Fibroblast of lung (primary cell): Measurements from ENCODE around the gene P3H4. TPM values are rescaled to one million over a fixed set of nuclear protein-coding genes. Genes with fewer than 3 reads are reported as not detected.

Source experiments
- DNase-seq, 2 donors: peaks; one replicate each; pipeline versions ENCODE4 v3.0.0 to v3.0.0-alpha.2; 2010; ENCODE audit warnings: low read depth in 2 of 2
- H2AFZ ChIP-seq: 2 replicates; pipeline ENCODE4 v1.5.1; 2012; ENCODE audit warnings: low read length, control low read depth, inconsistent platforms
- H3K27ac ChIP-seq: 2 replicates; pipeline ENCODE4 v1.5.1; 2011; ENCODE audit warnings: low read length, control low read depth; ENCODE audit not compliant: insufficient read depth
- H3K27me3 ChIP-seq: 2 replicates; pipeline ENCODE4 v1.5.1; 2011; ENCODE audit warnings: mild to moderate bottlenecking, low read length; ENCODE audit not compliant: control insufficient read depth, insufficient read depth
- H3K36me3 ChIP-seq: 2 replicates; pipeline ENCODE4 v1.5.1; 2011; ENCODE audit warnings: low read length; ENCODE audit not compliant: control insufficient read depth, insufficient read depth
- H3K4me1 ChIP-seq: 2 replicates; pipeline ENCODE4 v1.5.1; 2011; ENCODE audit warnings: low read length; ENCODE audit not compliant: control insufficient read depth, insufficient read depth; ENCODE audit errors: extremely low read depth
- H3K4me2 ChIP-seq: 2 replicates; pipeline ENCODE4 v1.5.1; 2011; ENCODE audit warnings: low read length, control low read depth; ENCODE audit not compliant: insufficient read depth; ENCODE audit errors: extremely low read depth
- H3K4me3 ChIP-seq, 4 experiments: fragments of 200-600 bp in 1 of 4; sonication (generic) in 1 of 4; replicated peaks in 1 of 4; 2 replicates each; pipeline ENCODE4 v1.5.1; 2011 to 2016; ENCODE audit warnings: low read length in 4 of 4, low read depth in 3 of 4, mild to moderate bottlenecking in 3 of 4, control low read depth in 2 of 4, inconsistent platforms in 1 of 4, mixed read lengths in 1 of 4; ENCODE audit not compliant: insufficient read depth in 1 of 4; ENCODE audit errors: control extremely low read depth in 1 of 4
- H3K79me2 ChIP-seq: 2 replicates; pipeline ENCODE4 v1.5.1; 2012; ENCODE audit warnings: mild to moderate bottlenecking, low read length, inconsistent platforms; ENCODE audit not compliant: control insufficient read depth, insufficient read depth
- H3K9ac ChIP-seq: 2 replicates; pipeline ENCODE4 v1.5.1; 2011; ENCODE audit warnings: mild to moderate bottlenecking, low read length, control low read depth; ENCODE audit not compliant: insufficient read depth
- H3K9me3 ChIP-seq: 2 replicates; pipeline ENCODE4 v1.5.1; 2012; ENCODE audit warnings: low read depth, low read length; ENCODE audit not compliant: control insufficient read depth, insufficient read depth
- H4K20me1 ChIP-seq: 2 replicates; pipeline ENCODE4 v1.5.1; 2011; ENCODE audit warnings: low read length; ENCODE audit not compliant: control insufficient read depth, insufficient read depth; ENCODE audit errors: extremely low read depth
- CTCF ChIP-seq, 2 donors: IDR thresholded peaks in 1 of 2; conservative IDR thresholded peaks in 1 of 2; 1 replicate in 1 of 2; 2 replicates in 1 of 2; pipeline ENCODE4 v1.5.1; 2011 to 2012; ENCODE audit warnings: low read length in 2 of 2, control low read depth in 1 of 2, inconsistent platforms in 1 of 2, low read depth in 1 of 2, mild to moderate bottlenecking in 1 of 2
- EZH2 ChIP-seq: IDR thresholded peaks from 2 replicates; pipeline ENCODE4 v1.5.1; 2012; ENCODE audit warnings: low read length, control low read depth, mild to moderate bottlenecking; ENCODE audit errors: missing control alignments
- polyA plus RNA-seq, 2 donors: library from polyadenylated mRNA; depleted of rRNA in 1 of 2; stranded (reverse) in 1 of 2; unstranded in 1 of 2; fragments of >200 nt; gene quantifications; 2 replicates each; pipeline ENCODE4 v1.2.1, GENCODE V29; 2011 to 2012; ENCODE audit warnings: missing spikeins in 1 of 2
- total RNA-seq: library from RNA; depleted of rRNA; stranded (reverse); fragments of >200 nt; gene quantifications from 2 replicates; pipeline ENCODE4 v1.2.1, GENCODE V29; 2014

The P3H4 gene
- total and polyA plus RNA-seq, 2 donors (not counting 1 experiment from before 2014, with no cell fraction given), result 36.8 to 37.0 TPM

DNA sequence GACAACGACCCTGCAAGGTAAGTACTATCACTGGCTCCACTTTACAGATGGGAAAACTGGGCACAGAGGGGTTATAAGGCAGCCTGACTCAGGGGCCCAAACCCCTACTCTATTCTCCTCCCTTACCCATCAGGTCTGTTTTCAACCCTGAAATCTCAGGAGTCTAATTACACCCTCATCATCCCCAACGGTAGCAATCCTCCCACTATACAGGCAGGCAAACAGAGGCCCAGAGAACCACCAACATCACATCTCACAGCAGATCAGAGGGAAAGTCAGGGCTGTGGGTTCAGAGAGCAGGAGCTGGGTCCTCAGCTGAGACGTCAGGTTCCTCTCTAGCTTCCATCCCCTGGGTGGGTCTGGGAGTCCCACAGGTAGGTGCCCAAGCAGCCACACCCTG lies 41.8 kb downstream of the P3H4 start:
- Histone ChIP-seq H3K4me2 (no peak overlapping the region), H3K36me3 (no peaks in the 10 kb centered on the region), H3K9me3 (no peaks in the 10 kb centered on the region), H2AFZ (no peak overlapping the region), H3K27ac (no peak overlapping the region), H3K9ac (no peak overlapping the region), H4K20me1 (no peaks in the 10 kb centered on the region), H3K79me2 (no peaks in the 10 kb centered on the region), H3K4me1 (peaks cover 7% of the 10 kb centered on the region), H3K4me3 (no peak overlapping the region), H3K27me3 (no peaks in the 10 kb centered on the region)
- TF ChIP-seq CTCF (conservative IDR thresholded peaks at IDR 0.05 in 1 of 2, IDR thresholded peaks at IDR 0.05 in 1 of 2; ENCODE audit: low read depth in 1 of 2, low read length in 2 of 2), result no peak
- TF ChIP-seq EZH2, result no peak
- no peak for DNase-seq

DNA sequence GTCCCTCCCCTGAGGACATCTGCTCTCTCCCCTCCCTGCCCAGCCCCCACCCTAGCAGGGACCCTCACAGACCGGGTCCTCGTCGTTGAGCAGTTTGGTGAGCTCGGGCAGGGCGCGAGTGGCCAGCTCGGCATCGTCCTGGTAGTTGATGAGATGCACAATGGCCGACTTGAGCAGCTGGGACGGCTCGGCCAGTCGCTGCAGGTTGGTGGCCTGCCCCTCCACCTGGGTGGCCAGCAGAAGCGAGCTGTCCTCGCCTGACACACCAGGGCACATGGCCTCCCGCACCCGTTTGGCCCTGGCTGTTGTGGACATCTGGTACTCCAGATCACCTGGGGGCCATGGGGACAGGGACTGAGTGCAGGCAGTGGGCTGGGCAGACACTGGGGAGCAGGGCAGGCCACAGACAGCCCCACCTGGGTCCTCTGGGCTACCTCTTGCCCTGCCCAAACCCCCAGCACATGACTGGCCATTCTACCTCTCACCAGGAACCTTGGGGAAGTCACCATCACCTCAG lies 42.3 kb downstream of the P3H4 start:
- Histone ChIP-seq H3K79me2 (no peaks in the 10 kb centered on the region), H3K4me1 (peaks cover 7% of the 10 kb centered on the region), H3K9me3 (no peaks in the 10 kb centered on the region), H2AFZ (no peak overlapping the region), H3K4me2 (no peak overlapping the region), H4K20me1 (no peaks in the 10 kb centered on the region), H3K36me3 (no peaks in the 10 kb centered on the region), H3K4me3 (no peak overlapping the region), H3K27ac (no peak overlapping the region), H3K9ac (no peak overlapping the region), H3K27me3 (no peaks in the 10 kb centered on the region)
- DNase-seq, result no peak
- TF ChIP-seq CTCF (conservative IDR thresholded peaks at IDR 0.05 in 1 of 2, IDR thresholded peaks at IDR 0.05 in 1 of 2; ENCODE audit: low read depth in 1 of 2, low read length in 2 of 2) (no peak), EZH2 (no peak)

DNA sequence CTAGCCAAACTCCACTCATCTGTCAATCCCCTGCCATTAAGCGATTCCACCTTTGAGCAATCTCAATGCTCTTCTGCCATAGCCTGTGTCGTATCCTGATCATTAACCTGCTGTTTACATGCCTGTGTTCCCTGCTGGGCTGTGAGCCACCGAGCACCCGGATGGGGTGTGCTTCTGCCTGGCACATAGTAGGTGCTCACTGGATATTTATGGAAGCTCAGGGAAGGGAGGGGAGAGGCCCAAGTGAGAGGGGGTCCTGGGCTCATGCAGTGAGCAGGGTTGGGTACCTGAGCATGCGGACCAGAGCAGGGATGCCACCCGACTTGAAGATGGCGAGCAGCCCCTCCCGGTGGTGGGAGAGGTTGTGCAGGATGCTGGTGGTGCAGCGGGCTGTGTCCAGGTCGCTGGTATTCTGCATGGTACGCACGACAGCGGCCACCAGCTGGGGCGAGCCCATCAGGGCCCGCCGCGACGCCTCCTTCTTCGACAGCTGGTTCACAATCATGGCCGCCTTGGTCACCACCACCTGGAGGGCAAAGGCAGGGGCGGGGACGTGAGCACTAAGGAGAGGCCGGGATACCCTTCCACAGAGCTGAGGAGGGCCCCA lies 43.0 kb downstream of the P3H4 start:
- DNase-seq, result no peak
- Histone ChIP-seq H3K27ac (no peak overlapping the region), H2AFZ (no peak overlapping the region), H3K4me1 (peaks cover 7% of the 10 kb centered on the region), H3K27me3 (no peaks in the 10 kb centered on the region), H3K4me3 (no peak overlapping the region), H4K20me1 (no peaks in the 10 kb centered on the region), H3K79me2 (no peaks in the 10 kb centered on the region), H3K9ac (no peak overlapping the region), H3K36me3 (no peaks in the 10 kb centered on the region), H3K4me2 (no peak overlapping the region), H3K9me3 (no peaks in the 10 kb centered on the region)
- no peak for TF ChIP-seq CTCF (conservative IDR thresholded peaks at IDR 0.05 in 1 of 2, IDR thresholded peaks at IDR 0.05 in 1 of 2; ENCODE audit: low read depth in 1 of 2, low read length in 2 of 2)
- TF ChIP-seq EZH2, result no peak
